Stimulated activated CD8-positive, alpha-beta memory T cell treated with anti-CD3 and anti-CD28 coated beads, Interleukin-4, amount 100 ng/mL, for 4 hours (primary cell): ENCODE measurements around the gene FAM25C.
"Not testable (repeated sequence)": the region's sequence is repeated elsewhere in the genome, so short reads cannot be mapped to it uniquely, and the experiment has no call there.

Experiments
- DNase-seq, 2 donors: peaks; one replicate each; pipeline ENCODE4 v3.0.0-alpha.2; 2020; ENCODE audit warnings: low read depth in 2 of 2, low spot score in 1 of 2

FAM25C gene

DNA sequence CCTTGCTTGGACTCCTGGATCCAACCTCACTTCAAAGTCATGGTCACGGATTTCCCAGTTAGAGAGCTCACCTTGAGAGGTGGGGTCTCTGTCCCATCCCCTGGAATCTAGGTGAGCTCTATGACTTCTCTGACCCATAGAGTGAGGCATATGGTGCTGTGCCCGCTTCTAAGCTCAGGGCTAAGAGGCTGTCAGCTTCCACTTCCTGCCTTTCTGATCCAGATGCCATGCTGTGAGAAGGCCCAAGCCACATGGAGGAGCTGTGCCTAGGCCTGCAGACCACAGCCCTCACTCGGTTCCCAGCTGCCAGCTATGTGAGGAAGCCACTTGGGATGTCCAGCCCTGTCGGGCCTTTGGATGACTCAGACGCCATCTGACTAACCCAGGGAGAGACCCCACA lies 39.9 kb downstream of the FAM25C start:
- not testable (repeated sequence) for DNase-seq

GRCh38 chr10:47957158-47957557 lies 42.4 kb downstream of the FAM25C start:
- DNase-seq: not testable (repeated sequence)

GRCh38 chr10:47947424-47947823 lies 52.2 kb downstream of the FAM25C start:
- DNase-seq: not testable (repeated sequence)
